Raji (cell line): ENCODE data around the gene IFFO2.

Experiments used
- POLR2A ChIP-seq: IDR thresholded peaks from 2 replicates; pipeline ENCODE4 v1.6.1; 2011; ENCODE audit warnings: low read depth, low read length, control low read depth; ENCODE audit not compliant: insufficient read depth

IFFO2 gene

GRCh38 chr1:18936471-18936813 lies 20.0 kb downstream of the IFFO2 start:
- TF ChIP-seq POLR2A, result no peak

DNA sequence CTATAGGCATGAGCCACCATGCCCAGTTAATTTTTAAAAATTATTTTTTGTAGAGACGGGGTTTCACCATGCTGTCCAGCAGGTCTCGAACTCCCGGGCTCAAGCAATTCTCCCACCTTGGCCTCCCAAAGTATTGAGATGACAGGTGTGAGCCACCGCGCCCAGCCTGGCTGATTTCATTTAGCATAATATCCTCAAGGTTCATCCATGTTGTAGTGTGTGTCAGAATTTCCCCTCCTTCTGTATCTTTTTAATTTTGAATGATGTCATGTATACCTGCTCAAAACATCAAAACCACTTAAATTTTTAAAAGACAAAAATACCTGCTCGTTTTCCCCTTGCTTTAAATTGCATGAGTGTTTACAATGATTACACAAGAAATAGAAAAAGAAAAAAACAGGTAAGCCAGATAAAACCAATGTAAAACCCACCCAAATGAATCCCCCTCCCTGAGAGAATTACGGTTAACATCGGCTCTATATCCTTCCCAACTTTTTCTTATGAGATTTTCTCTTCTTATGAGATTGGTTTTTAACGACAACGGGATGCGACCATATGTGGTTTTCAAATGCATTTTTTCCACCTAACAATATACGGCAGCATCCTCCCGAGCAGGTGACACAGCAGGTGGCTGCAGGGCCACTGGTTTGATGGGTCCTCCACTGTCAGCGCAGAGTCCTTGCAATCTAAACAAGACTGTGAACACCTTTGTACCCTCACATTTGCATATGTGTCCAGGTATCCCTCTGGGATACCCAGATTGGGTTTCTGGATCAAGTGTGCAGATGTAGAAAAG lies 22.1 kb downstream of the IFFO2 start:
- no peak for TF ChIP-seq POLR2A

DNA sequence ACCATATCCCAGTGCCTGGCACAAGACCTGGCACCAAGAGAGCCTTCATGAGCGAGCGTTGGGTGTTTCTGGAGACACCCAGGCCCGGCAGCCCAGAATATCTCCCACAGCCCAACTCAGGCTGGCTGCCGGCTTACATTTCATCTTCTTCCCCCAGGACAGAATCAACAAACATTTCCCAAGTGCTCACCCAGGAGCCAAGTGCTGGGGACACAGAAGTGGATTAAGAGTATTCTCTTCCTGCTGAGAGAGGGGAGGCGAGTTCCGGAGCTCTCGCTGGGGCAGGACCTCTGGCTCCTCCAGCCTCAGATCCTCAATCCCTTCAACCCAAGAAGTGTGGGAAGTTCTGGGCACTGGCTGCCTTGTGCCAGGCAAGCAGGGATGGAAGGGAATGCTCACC lies 23.6 kb downstream of the IFFO2 start:
- TF ChIP-seq POLR2A, result no peak

GRCh38 chr1:18932387-18932786 lies 24.1 kb downstream of the IFFO2 start:
- TF ChIP-seq POLR2A, result no peak

GRCh38 chr1:18931730-18932129 lies 24.7 kb downstream of the IFFO2 start:
- no peak for TF ChIP-seq POLR2A

DNA sequence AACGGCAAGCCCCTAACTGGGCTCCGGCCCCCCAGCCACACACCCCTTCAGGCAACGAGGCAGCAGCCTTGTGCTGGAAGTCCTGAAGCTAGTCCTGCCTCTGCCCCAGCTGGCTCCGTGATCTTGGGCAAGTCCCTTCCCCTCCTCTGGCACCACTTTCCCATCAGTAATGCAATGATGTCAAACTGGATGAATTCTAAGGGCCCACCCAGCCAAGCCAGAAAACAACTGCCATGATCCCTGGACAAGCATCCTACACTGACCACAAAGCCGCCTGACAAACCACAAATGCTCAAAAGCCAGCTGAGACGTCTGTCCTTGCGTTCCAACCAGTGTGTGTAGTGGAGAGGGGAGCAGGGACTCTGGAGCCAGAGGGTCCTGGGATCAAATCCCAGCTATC lies 26.8 kb downstream of the IFFO2 start:
- TF ChIP-seq POLR2A, result no peak

- no peak for TF ChIP-seq POLR2A
Measured at GRCh38 chr1:18928985-18929384, 27.5 kb downstream of the IFFO2 start.

GRCh38 chr1:18928406-18928805 lies 28.1 kb downstream of the IFFO2 start:
- TF ChIP-seq POLR2A, result no peak

- TF ChIP-seq POLR2A, result no peak
Measured at GRCh38 chr1:18927654-18928272, 28.7 kb downstream of the IFFO2 start.

DNA sequence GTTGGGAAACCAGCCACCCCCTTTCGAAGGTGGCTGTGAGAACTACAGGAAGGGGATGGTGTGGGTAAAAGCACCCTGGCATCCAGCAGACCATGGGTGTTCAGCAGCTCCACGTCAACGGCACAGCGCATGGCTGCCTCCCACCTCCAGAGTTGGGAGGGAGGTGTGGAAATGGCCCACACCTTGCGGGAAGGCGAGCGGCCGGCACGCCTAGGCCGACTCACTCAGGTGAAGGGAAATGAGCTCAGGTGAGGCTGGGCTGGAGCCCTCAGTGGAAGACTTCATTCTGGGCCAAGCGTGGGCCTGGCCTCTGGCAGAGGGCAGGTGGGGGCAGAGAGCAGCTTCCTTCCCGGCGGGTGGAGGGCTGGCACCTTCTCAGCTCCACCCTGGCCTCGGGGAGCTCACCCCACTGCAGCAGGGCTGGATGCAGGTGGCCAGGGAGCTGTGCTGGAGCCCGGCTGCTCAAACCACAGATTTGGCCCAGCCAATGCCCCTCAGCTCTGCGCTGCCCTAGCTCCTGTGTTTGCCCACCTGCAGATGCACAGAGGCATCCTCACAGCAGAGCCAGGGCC lies 29.3 kb downstream of the IFFO2 start:
- TF ChIP-seq POLR2A, result no peak

DNA sequence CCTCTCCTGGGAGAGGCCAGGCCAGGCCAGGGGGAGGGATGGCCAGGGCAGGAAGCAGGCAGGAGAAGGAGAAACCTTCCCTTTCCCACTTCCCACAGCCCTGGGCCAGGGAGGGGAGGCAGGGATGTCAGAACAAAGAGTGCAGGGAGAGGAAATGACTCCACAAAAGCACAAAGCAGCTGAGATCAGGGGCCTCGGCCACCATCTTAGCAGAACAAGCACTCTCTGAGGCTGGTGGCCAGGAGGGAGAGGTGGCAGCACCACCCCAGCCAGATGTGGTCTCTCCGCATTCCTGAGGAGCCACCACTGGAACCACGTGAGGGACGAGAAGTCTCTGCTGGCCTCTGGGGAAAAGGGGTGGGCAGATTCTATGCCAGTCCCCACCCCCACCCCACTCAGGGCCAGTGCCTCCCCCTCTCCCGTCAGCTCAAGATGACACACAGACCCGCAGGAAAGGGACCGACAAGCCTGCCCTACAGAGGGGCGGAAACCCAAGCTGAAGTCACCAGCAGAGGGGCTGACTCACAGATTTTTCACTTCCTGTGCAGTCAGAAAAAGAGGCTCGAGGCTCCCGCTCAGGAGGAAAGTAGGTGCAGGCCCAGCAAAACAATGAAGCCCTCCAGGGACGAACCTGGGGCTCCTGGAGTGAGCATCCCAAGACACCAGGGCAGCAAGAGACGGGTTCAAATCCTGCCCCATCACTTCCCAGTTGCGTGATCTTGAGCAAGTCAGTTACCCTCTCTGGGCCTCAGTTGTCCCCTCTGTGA lies 30.0 kb downstream of the IFFO2 start:
- TF ChIP-seq POLR2A, result peak; percentile 54; the same call in 1 of the 2 replicates

DNA sequence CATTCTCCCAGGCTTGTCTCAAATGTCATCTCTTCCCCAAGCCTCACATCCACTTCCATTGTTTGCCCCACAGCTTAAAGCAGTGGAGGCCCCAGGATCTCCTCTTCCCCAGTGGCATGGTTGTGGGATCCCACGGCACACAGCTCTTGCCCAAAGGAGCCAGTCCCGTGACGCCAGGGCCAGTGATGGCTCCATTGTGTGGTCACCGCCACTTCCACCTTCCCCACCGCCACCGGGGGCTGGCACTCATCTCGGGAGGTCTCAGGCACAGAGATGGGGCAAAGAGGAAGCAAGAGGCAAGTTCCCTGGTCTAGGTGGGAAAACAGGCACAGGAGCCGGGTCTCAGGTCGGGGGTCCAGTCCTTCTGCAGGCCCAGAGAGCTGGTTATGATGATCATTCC lies 31.2 kb downstream of the IFFO2 start:
- no peak for TF ChIP-seq POLR2A

DNA sequence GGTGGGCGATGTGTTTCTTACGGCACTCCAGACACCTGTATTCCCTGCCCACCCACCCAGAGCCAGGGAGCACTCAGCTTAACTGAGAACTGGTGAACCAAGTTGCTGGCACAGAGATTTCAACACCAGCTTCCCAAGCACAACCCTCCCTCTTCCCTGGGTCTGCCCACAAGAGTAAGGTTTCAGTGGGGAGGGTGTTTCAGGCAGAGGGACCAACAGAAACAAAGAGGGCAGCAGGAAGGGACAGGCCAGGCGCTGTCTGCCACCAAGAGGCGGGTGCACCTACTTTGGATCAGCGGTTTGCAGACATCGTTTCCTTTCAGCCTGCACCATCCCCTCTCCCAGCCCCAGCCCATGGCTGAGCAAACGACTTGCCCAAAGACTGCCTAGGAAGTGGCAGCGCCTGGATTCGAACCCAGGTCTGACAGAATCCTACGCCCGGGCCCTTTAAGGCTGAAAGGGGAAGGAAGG lies 32.2 kb downstream of the IFFO2 start:
- TF ChIP-seq POLR2A, result no peak

DNA sequence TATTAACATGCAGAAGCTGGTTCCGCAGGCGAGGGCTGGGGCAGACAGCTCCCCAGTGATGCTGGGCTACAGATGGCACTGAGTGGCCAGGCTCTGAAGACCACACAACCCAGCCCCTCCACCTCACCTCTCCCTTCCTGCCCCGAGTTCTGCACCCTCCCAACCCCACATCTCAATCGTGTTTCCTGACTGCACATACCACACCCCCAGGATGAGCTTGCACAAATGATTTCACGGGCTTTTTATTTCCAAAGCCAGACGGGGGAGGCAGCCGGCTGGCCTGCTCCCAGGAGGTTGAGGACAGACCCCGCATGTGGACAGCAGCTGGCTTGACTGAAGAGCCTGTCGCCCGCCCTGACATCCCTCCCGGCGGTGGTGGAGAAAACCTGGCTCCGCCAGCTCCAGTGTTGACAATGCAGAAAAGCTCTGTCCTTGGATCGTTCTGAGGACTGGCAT lies 32.7 kb downstream of the IFFO2 start:
- TF ChIP-seq POLR2A, result no peak
